ENCODE data around the gene PARD3.

DNA sequence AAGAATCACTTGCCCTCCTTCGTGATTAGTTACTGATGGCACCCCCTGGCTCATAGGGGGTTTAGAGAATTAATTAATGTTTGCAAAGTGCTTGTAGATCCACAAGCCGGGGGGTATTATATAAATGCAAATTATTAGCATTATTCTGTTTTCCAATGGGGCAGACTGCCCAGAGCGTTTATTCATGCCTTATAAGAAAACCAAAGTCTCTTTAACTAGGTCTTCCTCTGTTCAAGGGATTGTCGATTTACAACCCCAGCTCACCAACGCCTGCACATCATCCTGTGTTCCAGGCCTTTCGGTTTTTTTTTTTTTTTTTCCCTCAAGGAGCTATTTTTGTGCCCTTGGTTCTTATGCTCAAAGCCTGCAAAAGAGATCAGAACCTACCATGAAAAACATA lies 630.7 kb downstream of the PARD3 start:
- TF ChIP-seq ZNF274 (IDR thresholded peaks at IDR 0.05; ENCODE audit: low read depth, low read length) (no peak), MAX (IDR thresholded peaks at IDR 0.05) (no peak), RAD21 (IDR thresholded peaks at IDR 0.05; ENCODE audit: low read depth) (no peak), EZH2phosphoT487 (IDR thresholded peaks at IDR 0.05; ENCODE audit: borderline replicate concordance) (no peak), SIN3A (IDR thresholded peaks at IDR 0.05; ENCODE audit: low read depth) (no peak), SP1 (IDR thresholded peaks at IDR 0.05; ENCODE audit: low read depth) (no peak), CEBPB (IDR thresholded peaks at IDR 0.05; ENCODE audit: low read depth) (no peak), JUND (IDR thresholded peaks at IDR 0.05) (no peak), YY1 (IDR thresholded peaks at IDR 0.05; ENCODE audit: extremely low read depth, insufficient replicate concordance, low read depth, low read length) (no peak)
- TF ChIP-seq, protein P1, sequence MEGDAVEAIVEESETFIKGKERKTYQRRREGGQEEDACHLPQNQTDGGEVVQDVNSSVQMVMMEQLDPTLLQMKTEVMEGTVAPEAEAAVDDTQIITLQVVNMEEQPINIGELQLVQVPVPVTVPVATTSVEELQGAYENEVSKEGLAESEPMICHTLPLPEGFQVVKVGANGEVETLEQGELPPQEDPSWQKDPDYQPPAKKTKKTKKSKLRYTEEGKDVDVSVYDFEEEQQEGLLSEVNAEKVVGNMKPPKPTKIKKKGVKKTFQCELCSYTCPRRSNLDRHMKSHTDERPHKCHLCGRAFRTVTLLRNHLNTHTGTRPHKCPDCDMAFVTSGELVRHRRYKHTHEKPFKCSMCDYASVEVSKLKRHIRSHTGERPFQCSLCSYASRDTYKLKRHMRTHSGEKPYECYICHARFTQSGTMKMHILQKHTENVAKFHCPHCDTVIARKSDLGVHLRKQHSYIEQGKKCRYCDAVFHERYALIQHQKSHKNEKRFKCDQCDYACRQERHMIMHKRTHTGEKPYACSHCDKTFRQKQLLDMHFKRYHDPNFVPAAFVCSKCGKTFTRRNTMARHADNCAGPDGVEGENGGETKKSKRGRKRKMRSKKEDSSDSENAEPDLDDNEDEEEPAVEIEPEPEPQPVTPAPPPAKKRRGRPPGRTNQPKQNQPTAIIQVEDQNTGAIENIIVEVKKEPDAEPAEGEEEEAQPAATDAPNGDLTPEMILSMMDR (IDR thresholded peaks at IDR 0.05 in 2 of 3, conservative IDR thresholded peaks at IDR 0.05 in 1 of 3; ENCODE audit: borderline replicate concordance in 1 of 3, insufficient read depth in 1 of 3, low read depth in 2 of 3, low read length in 2 of 3) = no peak
- TF ChIP-seq, protein P2, sequence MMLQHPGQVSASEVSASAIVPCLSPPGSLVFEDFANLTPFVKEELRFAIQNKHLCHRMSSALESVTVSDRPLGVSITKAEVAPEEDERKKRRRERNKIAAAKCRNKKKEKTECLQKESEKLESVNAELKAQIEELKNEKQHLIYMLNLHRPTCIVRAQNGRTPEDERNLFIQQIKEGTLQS (IDR thresholded peaks at IDR 0.05) = no peak

Measured in HCT116 (cell line).